Keratinocyte (primary cell): Measurements from ENCODE around the gene RHBDD1.

Experiments used
- EZH2 ChIP-seq: IDR thresholded peaks from one replicate; pipeline ENCODE4 v1.6.1; 2012; ENCODE audit warnings: inconsistent platforms, mild to moderate bottlenecking, low read length, moderate library complexity
- TF ChIP-seq, protein P1 (sequence below), 3 experiments: IDR thresholded peaks in 1 of 3; conservative IDR thresholded peaks in 1 of 3; optimal IDR thresholded peaks in 1 of 3; 2 replicates in 2 of 3; 3 replicates in 1 of 3; pipeline versions ENCODE3 to v1.5.1; 2011; ENCODE audit warnings: low read length in 3 of 3, mild to moderate bottlenecking in 3 of 3, moderate library complexity in 2 of 3, control low read depth in 1 of 3, inconsistent platforms in 1 of 3; ENCODE audit not compliant: insufficient read depth in 2 of 3; ENCODE audit errors: extremely low read depth in 1 of 3

DNA sequence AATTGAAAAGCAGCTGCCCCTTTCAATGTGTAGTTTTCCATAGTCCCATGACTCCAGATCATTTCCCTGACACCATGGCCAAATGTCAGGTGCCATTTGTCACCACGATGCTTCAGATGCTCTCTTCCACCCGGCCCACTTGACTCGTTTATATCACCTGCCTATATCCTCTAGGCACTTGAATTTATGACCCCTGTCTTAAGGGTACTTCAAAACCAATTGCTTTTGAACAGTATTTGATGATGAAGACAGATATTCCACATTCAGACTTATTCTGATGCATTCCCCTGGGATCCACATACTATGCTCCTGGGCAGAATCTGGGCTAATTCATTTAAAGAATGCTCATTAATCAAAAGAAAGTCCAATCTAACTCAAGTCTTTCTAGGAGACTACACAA, 16.9 kb upstream of the RHBDD1 start:
- TF ChIP-seq, protein P1, sequence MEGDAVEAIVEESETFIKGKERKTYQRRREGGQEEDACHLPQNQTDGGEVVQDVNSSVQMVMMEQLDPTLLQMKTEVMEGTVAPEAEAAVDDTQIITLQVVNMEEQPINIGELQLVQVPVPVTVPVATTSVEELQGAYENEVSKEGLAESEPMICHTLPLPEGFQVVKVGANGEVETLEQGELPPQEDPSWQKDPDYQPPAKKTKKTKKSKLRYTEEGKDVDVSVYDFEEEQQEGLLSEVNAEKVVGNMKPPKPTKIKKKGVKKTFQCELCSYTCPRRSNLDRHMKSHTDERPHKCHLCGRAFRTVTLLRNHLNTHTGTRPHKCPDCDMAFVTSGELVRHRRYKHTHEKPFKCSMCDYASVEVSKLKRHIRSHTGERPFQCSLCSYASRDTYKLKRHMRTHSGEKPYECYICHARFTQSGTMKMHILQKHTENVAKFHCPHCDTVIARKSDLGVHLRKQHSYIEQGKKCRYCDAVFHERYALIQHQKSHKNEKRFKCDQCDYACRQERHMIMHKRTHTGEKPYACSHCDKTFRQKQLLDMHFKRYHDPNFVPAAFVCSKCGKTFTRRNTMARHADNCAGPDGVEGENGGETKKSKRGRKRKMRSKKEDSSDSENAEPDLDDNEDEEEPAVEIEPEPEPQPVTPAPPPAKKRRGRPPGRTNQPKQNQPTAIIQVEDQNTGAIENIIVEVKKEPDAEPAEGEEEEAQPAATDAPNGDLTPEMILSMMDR (optimal IDR thresholded peaks at IDR 0.05 in 1 of 3, IDR thresholded peaks at IDR 0.05 in 1 of 3, conservative IDR thresholded peaks at IDR 0.05 in 1 of 3; ENCODE audit: extremely low read depth in 1 of 3, insufficient read depth in 2 of 3, low read length in 3 of 3): no peak
- TF ChIP-seq EZH2: no peak
